ENCODE measurements around the gene CA6.

- TF ChIP-seq POLR2AphosphoS5 (IDR thresholded peaks at IDR 0.05) (no peak), CTCF (IDR thresholded peaks at IDR 0.05 in 8 of 11, conservative IDR thresholded peaks at IDR 0.05 in 3 of 11) (no peak)
Measured at GRCh38 chr1:8939362-8939995, 6.2 kb upstream of the CA6 start.
